Ishikawa (cell line): Measurements from ENCODE around the gene OSTC.

Experiments used
- CEBPB ChIP-seq: IDR thresholded peaks from 2 replicates; pipeline ENCODE4 v1.6.1; 2012
- CREB1 ChIP-seq: IDR thresholded peaks from 2 replicates; pipeline ENCODE4 v1.6.1; 2012; ENCODE audit warnings: low read depth
- EGR1 ChIP-seq: IDR thresholded peaks from 2 replicates; pipeline ENCODE4 v1.6.1; 2012
- EP300 ChIP-seq: IDR thresholded peaks from 2 replicates; pipeline ENCODE4 v1.6.1; 2012; ENCODE audit warnings: borderline replicate concordance
- FOXM1 ChIP-seq: IDR thresholded peaks from 2 replicates; pipeline ENCODE4 v1.6.1; 2012; ENCODE audit warnings: low read depth, borderline replicate concordance
- NFIC ChIP-seq: IDR thresholded peaks from 2 replicates; pipeline ENCODE4 v1.6.1; 2012
- RAD21 ChIP-seq: IDR thresholded peaks from 2 replicates; pipeline ENCODE4 v1.6.1; 2012; ENCODE audit warnings: low read depth
- TAF1 ChIP-seq: IDR thresholded peaks from 2 replicates; pipeline ENCODE4 v1.6.1; 2012; ENCODE audit warnings: low read depth, mild to moderate bottlenecking
- TCF12 ChIP-seq: IDR thresholded peaks from 2 replicates; pipeline ENCODE4 v1.6.1; 2012; ENCODE audit warnings: low read depth
- TEAD4 ChIP-seq: IDR thresholded peaks from 2 replicates; pipeline ENCODE4 v1.6.1; 2012
- YY1 ChIP-seq: IDR thresholded peaks from 2 replicates; pipeline ENCODE4 v1.6.1; 2012; ENCODE audit warnings: low read depth
- ZBTB7A ChIP-seq: IDR thresholded peaks from 2 replicates; pipeline ENCODE4 v1.6.1; 2012; ENCODE audit warnings: low read depth
- TF ChIP-seq, protein P1 (sequence below): IDR thresholded peaks from 2 replicates; pipeline ENCODE4 v1.6.1; 2012
- TF ChIP-seq, protein P2 (sequence below): IDR thresholded peaks from 2 replicates; pipeline ENCODE4 v1.6.1; 2012
- TF ChIP-seq, protein P3 (sequence below): IDR thresholded peaks from 2 replicates; pipeline ENCODE4 v1.6.1; 2012; ENCODE audit warnings: low read depth, mild to moderate bottlenecking

OSTC gene

DNA sequence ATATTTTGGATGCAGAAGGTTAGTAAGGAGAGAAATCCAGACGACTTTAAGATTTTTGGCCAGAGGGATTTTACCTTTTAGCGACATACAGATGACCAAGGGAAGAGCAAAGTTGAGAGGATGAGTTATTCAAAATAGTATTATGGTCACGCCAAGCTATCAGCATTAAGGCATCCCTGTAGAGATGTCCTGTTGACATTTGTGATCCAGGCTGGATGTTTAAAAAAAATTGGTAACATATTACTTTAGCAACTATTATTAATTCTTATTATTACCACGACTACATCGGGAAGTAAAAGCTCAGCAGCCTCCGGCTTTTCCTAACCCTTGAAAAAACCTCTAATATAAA is 562 bp upstream of the OSTC start:
- TF ChIP-seq FOXM1 (no peak), TCF12 (no peak), ZBTB7A (no peak), RAD21 (no peak), YY1 (no peak), NFIC (no peak), CEBPB (no peak)
- TF ChIP-seq, protein P1, sequence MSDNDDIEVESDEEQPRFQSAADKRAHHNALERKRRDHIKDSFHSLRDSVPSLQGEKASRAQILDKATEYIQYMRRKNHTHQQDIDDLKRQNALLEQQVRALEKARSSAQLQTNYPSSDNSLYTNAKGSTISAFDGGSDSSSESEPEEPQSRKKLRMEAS, result no peak

DNA sequence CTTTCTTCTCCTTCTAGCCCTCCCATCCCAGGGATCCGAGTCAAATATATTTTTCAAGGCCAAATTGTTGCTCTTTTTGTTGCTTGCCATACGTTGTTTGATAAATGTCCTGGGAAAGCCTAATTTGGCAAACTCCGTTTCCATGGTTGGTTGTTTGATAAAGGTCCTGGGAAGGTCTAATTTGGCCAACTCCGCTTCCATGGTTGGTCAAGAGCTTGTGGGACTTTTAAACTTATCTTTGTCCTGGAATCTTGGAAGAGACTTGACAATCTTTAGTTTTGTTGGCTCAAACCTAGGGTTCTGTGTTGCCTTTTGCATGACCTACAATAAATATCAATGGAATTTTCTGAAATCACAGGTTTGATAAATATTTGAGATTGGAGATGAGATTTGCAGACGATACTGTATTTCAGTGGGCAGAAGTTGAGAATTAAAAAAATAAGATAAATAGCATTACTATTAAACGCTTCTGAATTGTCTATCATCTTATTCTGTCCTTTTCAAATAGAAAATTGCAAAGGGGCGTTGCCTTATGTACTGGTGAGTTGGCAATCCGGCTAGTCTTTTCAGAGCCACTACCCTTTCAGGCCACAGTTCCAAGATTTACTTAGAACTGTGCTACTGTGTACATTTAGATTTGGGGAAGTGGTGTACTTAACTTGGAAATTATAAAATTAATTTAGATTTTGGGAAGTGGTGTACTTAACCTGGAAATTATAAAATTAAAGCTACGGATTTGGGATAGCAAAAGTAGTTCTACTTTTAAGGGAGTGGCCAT is 804 bp downstream of the OSTC start:
- TF ChIP-seq, protein P2, sequence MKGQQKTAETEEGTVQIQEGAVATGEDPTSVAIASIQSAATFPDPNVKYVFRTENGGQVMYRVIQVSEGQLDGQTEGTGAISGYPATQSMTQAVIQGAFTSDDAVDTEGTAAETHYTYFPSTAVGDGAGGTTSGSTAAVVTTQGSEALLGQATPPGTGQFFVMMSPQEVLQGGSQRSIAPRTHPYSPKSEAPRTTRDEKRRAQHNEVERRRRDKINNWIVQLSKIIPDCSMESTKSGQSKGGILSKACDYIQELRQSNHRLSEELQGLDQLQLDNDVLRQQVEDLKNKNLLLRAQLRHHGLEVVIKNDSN, result no peak
- TF ChIP-seq RAD21, result no peak
- TF ChIP-seq YY1, result no peak
- TF ChIP-seq CEBPB, result no peak

DNA sequence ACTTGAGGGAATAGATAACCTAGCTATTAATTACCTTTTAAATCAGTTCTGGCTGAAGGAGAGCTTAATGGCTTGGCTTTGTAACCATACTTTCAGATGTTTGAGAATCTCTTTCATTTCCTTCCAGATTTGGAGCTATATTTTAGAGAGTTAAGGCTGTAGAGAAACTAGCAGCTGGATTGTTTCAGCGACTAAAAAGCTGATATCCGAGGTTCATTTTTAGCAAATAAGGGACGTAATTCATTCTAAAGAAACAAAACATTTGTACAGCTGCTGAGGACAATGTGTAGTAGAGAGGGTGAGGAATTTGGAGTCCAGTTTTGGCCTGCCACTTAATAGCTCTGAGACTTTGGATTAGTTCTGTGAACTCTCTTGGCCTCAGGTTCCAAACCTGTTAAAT is 12.2 kb downstream of the OSTC start:
- TF ChIP-seq FOXM1 (no peak), NFIC (no peak), TAF1 (no peak), TCF12 (no peak), EGR1 (no peak), YY1 (no peak)
- TF ChIP-seq, protein P1, result no peak

DNA sequence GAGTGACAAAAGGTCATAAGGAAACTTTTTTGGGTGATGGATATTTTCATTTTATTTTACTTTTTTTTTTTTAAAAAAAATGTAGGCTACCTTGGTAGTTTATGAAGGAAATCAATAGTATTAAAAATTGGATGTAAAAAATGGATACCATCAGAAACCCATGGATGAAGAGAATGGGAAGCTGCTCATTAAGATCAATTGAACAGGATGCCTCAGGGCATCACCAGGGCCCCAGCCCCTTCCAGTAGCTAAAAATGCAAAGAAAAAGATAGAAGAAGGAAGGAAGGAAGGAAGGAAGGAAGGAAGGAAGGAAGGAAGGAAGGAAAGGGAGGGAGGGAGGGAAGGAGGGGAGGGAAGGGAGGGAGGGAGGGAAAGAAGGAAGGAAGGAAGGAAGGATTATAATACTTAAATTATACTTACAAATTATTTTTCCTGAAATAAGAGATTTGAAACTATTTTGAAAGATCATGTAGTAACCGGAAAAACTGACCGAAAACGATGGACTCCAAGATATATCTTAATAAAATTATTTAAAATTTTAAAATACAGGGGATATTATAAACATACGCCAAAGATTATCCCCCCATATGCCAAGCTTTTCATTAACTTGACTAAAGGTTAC is 24.1 kb downstream of the OSTC start:
- TF ChIP-seq TEAD4 (no peak), CEBPB (no peak), TCF12 (no peak), RAD21 (no peak), YY1 (no peak), EGR1 (no peak), EP300 (no peak), FOXM1 (no peak), CREB1 (no peak), TAF1 (no peak)
- TF ChIP-seq, protein P1, result no peak
- TF ChIP-seq, protein P2, result no peak

DNA sequence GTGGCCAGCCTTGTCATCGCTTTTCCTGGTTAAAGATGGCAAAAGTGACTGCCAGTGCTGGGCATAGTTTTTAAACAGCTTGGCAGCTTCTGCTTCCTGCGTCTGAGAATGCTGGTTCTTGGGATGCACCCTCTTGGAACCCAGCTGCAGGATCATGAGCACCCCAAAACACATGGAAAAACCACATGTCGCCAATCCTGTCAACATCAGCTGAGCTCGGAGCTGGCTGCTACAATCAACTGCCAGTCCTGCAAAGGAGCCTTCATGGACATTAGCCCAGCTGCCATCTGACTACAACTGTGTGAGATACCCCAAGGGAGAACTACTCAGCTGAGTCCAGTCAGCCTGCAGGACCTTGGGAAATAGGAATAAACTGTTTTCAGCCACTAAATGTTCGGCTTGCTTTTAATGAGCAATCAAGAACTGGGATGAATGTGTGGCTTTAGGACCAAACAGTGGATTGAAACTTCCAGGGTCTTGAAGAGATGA is 31.0 kb downstream of the OSTC start:
- TF ChIP-seq TEAD4 (no peak), CREB1 (no peak), CEBPB (no peak)

DNA sequence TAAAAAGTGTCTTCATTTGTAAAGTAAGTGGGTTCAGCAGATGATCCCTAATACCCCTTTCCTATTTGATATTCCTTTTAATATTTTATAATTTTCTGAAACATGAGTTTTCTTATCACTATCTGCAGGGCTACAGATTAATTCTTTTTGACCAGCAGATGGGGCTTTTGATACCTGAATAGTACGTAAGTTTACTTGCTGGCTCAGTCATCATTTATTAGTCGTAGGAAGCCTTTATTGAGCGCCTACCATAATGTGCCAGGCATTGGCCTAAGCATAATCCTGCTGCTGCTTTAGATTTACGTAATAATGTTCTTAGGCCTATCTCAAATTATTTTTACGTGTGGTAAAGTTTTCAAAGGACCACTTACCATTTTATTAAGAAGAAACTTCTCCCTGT is 33.1 kb downstream of the OSTC start:
- TF ChIP-seq, protein P1, result no peak
- peak; percentile 46 for TF ChIP-seq RAD21

DNA sequence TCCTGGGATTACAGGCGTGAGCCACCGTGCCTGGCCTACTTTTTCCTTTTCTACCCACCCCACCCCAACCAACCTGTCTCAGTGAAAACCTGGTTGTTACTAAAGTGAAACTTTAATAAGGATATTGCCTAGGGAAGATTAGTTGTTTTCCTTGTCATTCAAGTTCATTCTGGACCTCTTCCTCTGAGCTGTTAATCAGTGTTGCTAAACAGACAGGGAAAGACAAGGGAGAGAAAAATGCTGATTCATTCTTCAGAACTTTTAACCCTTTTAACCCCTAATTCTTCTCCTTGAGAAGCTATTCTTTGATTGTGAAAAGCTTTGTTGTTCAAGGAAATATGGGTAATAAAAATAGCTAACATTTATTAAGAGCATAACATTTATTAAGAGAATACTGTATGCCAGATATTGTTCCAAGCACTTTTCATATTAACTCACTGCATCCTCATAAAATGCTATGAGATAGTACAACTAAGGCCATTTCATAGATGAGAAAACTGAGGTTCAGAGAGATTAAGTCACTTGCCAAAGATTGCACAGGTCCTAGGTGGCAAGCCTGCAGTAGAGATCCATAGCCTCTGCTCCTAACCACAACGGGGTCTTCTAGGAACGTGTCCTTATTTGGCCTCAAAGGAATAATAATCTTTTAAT is 34.8 kb downstream of the OSTC start:
- TF ChIP-seq CEBPB, result no peak
- TF ChIP-seq, protein P3, sequence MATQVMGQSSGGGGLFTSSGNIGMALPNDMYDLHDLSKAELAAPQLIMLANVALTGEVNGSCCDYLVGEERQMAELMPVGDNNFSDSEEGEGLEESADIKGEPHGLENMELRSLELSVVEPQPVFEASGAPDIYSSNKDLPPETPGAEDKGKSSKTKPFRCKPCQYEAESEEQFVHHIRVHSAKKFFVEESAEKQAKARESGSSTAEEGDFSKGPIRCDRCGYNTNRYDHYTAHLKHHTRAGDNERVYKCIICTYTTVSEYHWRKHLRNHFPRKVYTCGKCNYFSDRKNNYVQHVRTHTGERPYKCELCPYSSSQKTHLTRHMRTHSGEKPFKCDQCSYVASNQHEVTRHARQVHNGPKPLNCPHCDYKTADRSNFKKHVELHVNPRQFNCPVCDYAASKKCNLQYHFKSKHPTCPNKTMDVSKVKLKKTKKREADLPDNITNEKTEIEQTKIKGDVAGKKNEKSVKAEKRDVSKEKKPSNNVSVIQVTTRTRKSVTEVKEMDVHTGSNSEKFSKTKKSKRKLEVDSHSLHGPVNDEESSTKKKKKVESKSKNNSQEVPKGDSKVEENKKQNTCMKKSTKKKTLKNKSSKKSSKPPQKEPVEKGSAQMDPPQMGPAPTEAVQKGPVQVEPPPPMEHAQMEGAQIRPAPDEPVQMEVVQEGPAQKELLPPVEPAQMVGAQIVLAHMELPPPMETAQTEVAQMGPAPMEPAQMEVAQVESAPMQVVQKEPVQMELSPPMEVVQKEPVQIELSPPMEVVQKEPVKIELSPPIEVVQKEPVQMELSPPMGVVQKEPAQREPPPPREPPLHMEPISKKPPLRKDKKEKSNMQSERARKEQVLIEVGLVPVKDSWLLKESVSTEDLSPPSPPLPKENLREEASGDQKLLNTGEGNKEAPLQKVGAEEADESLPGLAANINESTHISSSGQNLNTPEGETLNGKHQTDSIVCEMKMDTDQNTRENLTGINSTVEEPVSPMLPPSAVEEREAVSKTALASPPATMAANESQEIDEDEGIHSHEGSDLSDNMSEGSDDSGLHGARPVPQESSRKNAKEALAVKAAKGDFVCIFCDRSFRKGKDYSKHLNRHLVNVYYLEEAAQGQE, result no peak
- TF ChIP-seq TEAD4, result no peak
- TF ChIP-seq ZBTB7A, result no peak
- no peak for TF ChIP-seq EGR1
- TF ChIP-seq EP300, result no peak
- no peak for TF ChIP-seq TAF1
- no peak for TF ChIP-seq FOXM1
- TF ChIP-seq, protein P1, result no peak
- no peak for TF ChIP-seq RAD21
- no peak for TF ChIP-seq YY1
- TF ChIP-seq, protein P2, result no peak
- no peak for TF ChIP-seq TCF12
- no peak for TF ChIP-seq NFIC
- TF ChIP-seq CREB1, result no peak
